Mucosa of rectum (tissue), 2 donors: ENCODE data around the gene MAK.
"Not testable (repeated sequence)": the region's sequence is repeated elsewhere in the genome, so short reads cannot be mapped to it uniquely, and the experiment has no call there.

ENCODE experiments used
- H3K27ac ChIP-seq, 2 donors: one replicate each; pipeline ENCODE4 v1.7.0; 2013; ENCODE audit warnings: inconsistent platforms in 2 of 2, low read depth in 2 of 2, low read length in 2 of 2
- H3K27me3 ChIP-seq, 2 donors: one replicate each; pipeline ENCODE4 v1.7.0; 2013; ENCODE audit warnings: low read length in 2 of 2; ENCODE audit not compliant: control insufficient read depth in 2 of 2, insufficient read depth in 2 of 2
- H3K36me3 ChIP-seq, 2 donors: one replicate each; pipeline ENCODE4 v1.7.0; 2013; ENCODE audit warnings: low read length in 2 of 2; ENCODE audit not compliant: control insufficient read depth in 2 of 2, insufficient read depth in 2 of 2
- H3K4me1 ChIP-seq, 2 donors: one replicate each; pipeline ENCODE4 v1.7.0; 2013; ENCODE audit warnings: low read length in 2 of 2, mild to moderate bottlenecking in 1 of 2; ENCODE audit not compliant: control insufficient read depth in 2 of 2, insufficient read depth in 2 of 2
- H3K4me3 ChIP-seq, 2 donors: one replicate each; pipeline ENCODE4 v1.7.0; 2013; ENCODE audit warnings: low read length in 2 of 2
- H3K9ac ChIP-seq, 2 donors: one replicate each; pipeline ENCODE4 v1.7.0; 2013; ENCODE audit warnings: low read length in 2 of 2, low read depth in 1 of 2, mild to moderate bottlenecking in 1 of 2
- H3K9me3 ChIP-seq, 2 donors: one replicate each; pipeline ENCODE4 v1.7.0; 2013; ENCODE audit warnings: low read length in 2 of 2; ENCODE audit not compliant: control insufficient read depth in 2 of 2
- donor health status: healthy.
- donor health status: Normal muscosa, but diverticular disease.

The MAK gene

GRCh38 chr6:10854922-10855632, 16.7 kb upstream of the MAK start:
- H3K9me3 ChIP-seq, result no peaks in the 10 kb centered on the region
- no peaks in the 10 kb centered on the region for H3K27me3 ChIP-seq
- no peak overlapping the region for H3K27ac ChIP-seq
- no peaks in the 10 kb centered on the region for H3K4me1 ChIP-seq
- H3K4me3 ChIP-seq, result no peak overlapping the region
- no peaks in the 10 kb centered on the region for H3K36me3 ChIP-seq
- no peak overlapping the region for H3K9ac ChIP-seq

- not testable (repeated sequence) for H3K27ac ChIP-seq, H3K4me3 ChIP-seq, H3K27me3 ChIP-seq, H3K4me1 ChIP-seq, H3K36me3 ChIP-seq, H3K9me3 ChIP-seq, H3K9ac ChIP-seq
Measured at GRCh38 chr6:10853849-10854300, 15.5 kb upstream of the MAK start.

- H3K9me3 ChIP-seq, result no peaks in the 10 kb centered on the region
- no peak overlapping the region for H3K9ac ChIP-seq
- H3K4me1 ChIP-seq, result no peaks in the 10 kb centered on the region
- H3K27me3 ChIP-seq, result no peaks in the 10 kb centered on the region
- no peak overlapping the region for H3K27ac ChIP-seq
- H3K4me3 ChIP-seq, result no peak overlapping the region
- H3K36me3 ChIP-seq, result no peaks in the 10 kb centered on the region
Measured at GRCh38 chr6:10852361-10852960, 14.1 kb upstream of the MAK start.

- no peaks in the 10 kb centered on the region for H3K36me3 ChIP-seq
- no peaks in the 10 kb centered on the region for H3K27me3 ChIP-seq
- no peak overlapping the region for H3K27ac ChIP-seq
- no peak overlapping the region for H3K9ac ChIP-seq
- no peaks in the 10 kb centered on the region for H3K9me3 ChIP-seq
- no peak overlapping the region for H3K4me3 ChIP-seq
- H3K4me1 ChIP-seq, result no peaks in the 10 kb centered on the region
Measured at GRCh38 chr6:10850728-10851127, 12.4 kb upstream of the MAK start.

- Histone ChIP-seq H3K36me3 (no peaks in the 10 kb centered on the region), H3K4me1 (no peaks in the 10 kb centered on the region), H3K9ac (no peak overlapping the region), H3K4me3 (no peak overlapping the region), H3K27me3 (no peaks in the 10 kb centered on the region), H3K27ac (no peak overlapping the region), H3K9me3 (no peaks in the 10 kb centered on the region)
Measured at GRCh38 chr6:10849901-10850300, 11.6 kb upstream of the MAK start.

- Histone ChIP-seq H3K27ac (no peak overlapping the region), H3K27me3 (no peaks in the 10 kb centered on the region), H3K4me3 (no peak overlapping the region), H3K9ac (no peak overlapping the region), H3K4me1 (no peaks in the 10 kb centered on the region), H3K9me3 (no peaks in the 10 kb centered on the region), H3K36me3 (no peaks in the 10 kb centered on the region)
Measured at GRCh38 chr6:10847684-10848083, 9.3 kb upstream of the MAK start.

GRCh38 chr6:10843554-10843953, 5.2 kb upstream of the MAK start:
- Histone ChIP-seq H3K27me3 (no peaks in the 10 kb centered on the region), H3K9ac (no peak overlapping the region), H3K27ac (no peak overlapping the region), H3K9me3 (no peaks in the 10 kb centered on the region), H3K36me3 (no peaks in the 10 kb centered on the region), H3K4me1 (no peaks in the 10 kb centered on the region), H3K4me3 (no peak overlapping the region)

- no peak overlapping the region for H3K9ac ChIP-seq
- H3K4me3 ChIP-seq, result peak overlapping the region; percentile 72 to 78
Measured at GRCh38 chr6:10838794-10839333, 525 bp upstream of the MAK start.

GRCh38 chr6:10837622-10837994, 731 bp downstream of the MAK start:
- no peaks in the 10 kb centered on the region for H3K9me3 ChIP-seq
- no peaks in the 10 kb centered on the region for H3K36me3 ChIP-seq
- no peak overlapping the region for H3K27ac ChIP-seq
- peaks cover 16 to 25% of the 10 kb centered on the region in 2 donors for H3K27me3 ChIP-seq
- H3K4me3 ChIP-seq, result peak overlapping the region; percentile 72 to 78
- peaks cover 6 to 7% of the 10 kb centered on the region in 2 donors for H3K4me1 ChIP-seq
- peak overlapping the region; percentile 41 to 63 for H3K9ac ChIP-seq

More at GRCh38 chr6:10838794-10839333, 525 bp upstream of the MAK start:
- Histone ChIP-seq H3K36me3 (no peaks in the 10 kb centered on the region), H3K27ac (no peak overlapping the region), H3K9me3 (no peaks in the 10 kb centered on the region), H3K4me1 (peaks cover 6 to 7% of the 10 kb centered on the region in 2 donors), H3K27me3 (peaks cover 16 to 25% of the 10 kb centered on the region in 2 donors)

- Histone ChIP-seq H3K4me1 (peaks cover 6 to 7% of the 10 kb centered on the region in 2 donors), H3K27me3 (peaks cover 16 to 25% of the 10 kb centered on the region in 2 donors), H3K4me3 (peak overlapping the region; percentile 72 to 78), H3K9me3 (no peaks in the 10 kb centered on the region), H3K9ac (no peak overlapping the region), H3K36me3 (no peaks in the 10 kb centered on the region), H3K27ac (no peak overlapping the region)
Measured at GRCh38 chr6:10837009-10837621, 1.2 kb downstream of the MAK start.
